ENCODE measurements around the gene HECW1. TPM values are rescaled to one million over a fixed set of nuclear protein-coding genes. Genes with fewer than 3 reads are reported as not detected.

The HECW1 gene
- total RNA-seq, 3 donors from 2014 or later (not counting 1 experiment from before 2014, with no cell fraction given) = not detected

GRCh38 chr7:43461349-43462024 lies 349.0 kb downstream of the HECW1 start:
- H3K4me1 ChIP-seq (ENCODE audit: control insufficient read depth, insufficient read depth, low read length) = no peaks in the 10 kb centered on the region
- no peak overlapping the region for H3K27ac ChIP-seq (ENCODE audit: low read length)
- H3K27ac Mint-ChIP-seq = no peak overlapping the region
- no peaks in the 10 kb centered on the region for H3K36me3 Mint-ChIP-seq
- intact Hi-C loops (cut with micrococcal nuclease) = no loop called here
- no peak overlapping the region for H3K4me3 ChIP-seq (ENCODE audit: low read length)
- H3K9me3 ChIP-seq (ENCODE audit: control insufficient read depth, insufficient read depth, low read length) = no peaks in the 10 kb centered on the region
- H3K36me3 ChIP-seq (ENCODE audit: control insufficient read depth, insufficient read depth, low read length) = no peaks in the 10 kb centered on the region
- peaks cover 2% of the 10 kb centered on the region for H3K27me3 ChIP-seq (ENCODE audit: control insufficient read depth, insufficient read depth, low read length)
- TF ChIP-seq CTCF (IDR thresholded peaks at IDR 0.05) = no peak
- H3K9me3 Mint-ChIP-seq = no peaks in the 10 kb centered on the region
- H3K4me1 Mint-ChIP-seq = peaks cover 4 to 5% of the 10 kb centered on the region in 2 donors
- no peak for DNase-seq
- H3K27me3 Mint-ChIP-seq (ENCODE audit: low read depth in 2 of 2) = peaks cover 15 to 34% of the 10 kb centered on the region in 2 donors
- no peak overlapping the region for H3K4me3 Mint-ChIP-seq
- ATAC-seq = no peak
- 81% methylated on average over 4 of the region's 5 CpGs for WGBS (ENCODE audit: insufficient coverage)

GRCh38 chr7:43462836-43463235 lies 350.4 kb downstream of the HECW1 start:
- no peaks in the 10 kb centered on the region for H3K9me3 ChIP-seq (ENCODE audit: control insufficient read depth, insufficient read depth, low read length)
- H3K36me3 ChIP-seq (ENCODE audit: control insufficient read depth, insufficient read depth, low read length) = no peaks in the 10 kb centered on the region
- ATAC-seq (no peak), DNase-seq (no peak)
- WGBS (ENCODE audit: insufficient coverage) = no CpG with 5 or more reads among the region's 1 CpG
- intact Hi-C loops (cut with micrococcal nuclease) = no loop called here
- no peak overlapping the region for H3K27ac ChIP-seq (ENCODE audit: low read length)
- H3K4me3 ChIP-seq (ENCODE audit: low read length) = no peak overlapping the region
- Mint-ChIP-seq H3K27me3 (ENCODE audit: low read depth in 2 of 2) (peaks cover 14 to 34% of the 10 kb centered on the region in 2 donors), H3K9me3 (no peaks in the 10 kb centered on the region), H3K36me3 (no peaks in the 10 kb centered on the region), H3K4me1 (peaks cover 4 to 5% of the 10 kb centered on the region in 2 donors), H3K27ac (no peak overlapping the region), H3K4me3 (no peak overlapping the region)
- no peaks in the 10 kb centered on the region for H3K4me1 ChIP-seq (ENCODE audit: control insufficient read depth, insufficient read depth, low read length)
- TF ChIP-seq CTCF (IDR thresholded peaks at IDR 0.05) = no peak
- peaks cover 2% of the 10 kb centered on the region for H3K27me3 ChIP-seq (ENCODE audit: control insufficient read depth, insufficient read depth, low read length)

GRCh38 chr7:43463401-43463980 lies 351.0 kb downstream of the HECW1 start:
- Histone ChIP-seq H3K9me3 (ENCODE audit: control insufficient read depth, insufficient read depth, low read length) (no peaks in the 10 kb centered on the region), H3K4me1 (ENCODE audit: control insufficient read depth, insufficient read depth, low read length) (no peaks in the 10 kb centered on the region), H3K27me3 (ENCODE audit: control insufficient read depth, insufficient read depth, low read length) (peaks cover 2% of the 10 kb centered on the region), H3K36me3 (ENCODE audit: control insufficient read depth, insufficient read depth, low read length) (no peaks in the 10 kb centered on the region), H3K27ac (ENCODE audit: low read length) (no peak overlapping the region), H3K4me3 (ENCODE audit: low read length) (no peak overlapping the region)
- Mint-ChIP-seq H3K4me3 (no peak overlapping the region), H3K27ac (no peak overlapping the region), H3K4me1 (peaks cover 4 to 5% of the 10 kb centered on the region in 2 donors), H3K36me3 (no peaks in the 10 kb centered on the region), H3K9me3 (no peaks in the 10 kb centered on the region), H3K27me3 (ENCODE audit: low read depth in 2 of 2) (peaks cover 12 to 27% of the 10 kb centered on the region in 2 donors)
- no peak for TF ChIP-seq CTCF (IDR thresholded peaks at IDR 0.05)
- intact Hi-C loops (cut with micrococcal nuclease) = no loop called here
- 84% methylated on average over 8 of the region's 8 CpGs for WGBS (ENCODE audit: insufficient coverage)
- ATAC-seq (no peak), DNase-seq (no peak)

All from natural killer cell (primary cell).